GM23248 (cell line): ENCODE measurements around the gene LPIN3.

Source experiments
- EZH2 ChIP-seq: fragments of 200-600 bp; sonication (generic); IDR thresholded peaks from 2 replicates; pipeline ENCODE4 v1.6.1; 2018; ENCODE audit warnings: antibody characterized with exemption, mild to moderate bottlenecking; ENCODE audit not compliant: insufficient read depth, poor library complexity, severe bottlenecking
- EZH2phosphoT487 ChIP-seq: fragments of 200-600 bp; sonication (generic); IDR thresholded peaks from 2 replicates; pipeline ENCODE4 v1.6.1; 2018; ENCODE audit warnings: antibody characterized with exemption, moderate library complexity, mild to moderate bottlenecking, low read depth; ENCODE audit not compliant: insufficient read depth

DNA sequence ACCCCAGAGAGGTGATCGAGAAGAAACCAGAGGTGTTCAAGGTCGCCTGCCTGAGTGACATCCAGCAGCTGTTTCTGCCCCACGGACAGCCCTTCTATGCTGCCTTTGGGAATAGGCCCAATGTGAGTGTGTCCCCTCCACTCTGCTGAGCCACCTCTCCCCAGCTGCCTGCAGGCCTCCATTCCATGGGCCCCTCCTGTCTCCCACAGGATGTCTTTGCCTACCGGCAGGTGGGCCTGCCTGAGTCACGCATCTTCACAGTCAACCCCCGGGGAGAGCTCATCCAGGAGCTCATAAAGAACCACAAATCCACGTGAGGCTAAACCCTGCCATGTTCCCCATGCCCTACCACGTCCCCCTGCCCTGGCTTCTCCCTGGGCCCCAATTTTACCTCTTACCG is 17.6 kb downstream of the LPIN3 start:
- no peak for TF ChIP-seq EZH2phosphoT487
- TF ChIP-seq EZH2 = no peak
